Esophagus squamous epithelium (tissue), 5 donors: ENCODE results near the gene PAK2. TPM values are rescaled to one million over a fixed set of nuclear protein-coding genes. Genes with fewer than 3 reads are reported as not detected.

ENCODE experiments used
- DNase-seq: peaks from one replicate; lab custom pipeline; 2025; lab: John Stamatoyannopoulos, UW
- H3K27ac ChIP-seq, 4 donors: fragments of 200-600 bp; sonication (generic); one replicate each; pipeline ENCODE4 v1.5.1; 2016 to 2019; ENCODE audit warnings: mild to moderate bottlenecking in 1 of 4
- H3K27me3 ChIP-seq, 4 donors: fragments of 200-600 bp; sonication (generic); 1 replicate in 3 of 4; 2 replicates in 1 of 4; pipeline versions ENCODE4 v1.5.1 to v1.6.0; 2017 to 2021; ENCODE audit warnings: antibody characterized with exemption in 1 of 4
- H3K36me3 ChIP-seq, 3 donors: fragments of 200-600 bp; sonication (generic); one replicate each; pipeline ENCODE4 v1.5.1; 2016 to 2019
- H3K4me1 ChIP-seq, 3 donors: fragments of 200-600 bp; sonication (generic); one replicate each; pipeline ENCODE4 v1.5.1; 2017 to 2019
- H3K4me3 ChIP-seq, 4 donors: fragments of 200-600 bp; sonication (generic); 1 replicate in 3 of 4; 2 replicates in 1 of 4; pipeline ENCODE4 v1.5.1; 2016 to 2019; ENCODE audit warnings: mild to moderate bottlenecking in 2 of 4, moderate library complexity in 1 of 4
- H3K9me3 ChIP-seq, 3 donors: fragments of 200-600 bp; sonication (generic); one replicate each; pipeline ENCODE4 v1.5.1; 2016 to 2019
- POLR2A ChIP-seq, 4 donors: fragments of 450-650 bp; IDR thresholded peaks; one replicate each; pipeline ENCODE4 v1.6.1; 2017; ENCODE audit warnings: antibody characterized with exemption in 4 of 4, mild to moderate bottlenecking in 4 of 4, moderate library complexity in 3 of 4
- WGBS, 2 donors: methylation state at CpG; one replicate each; pipeline ENCODE4 v1.1.5; 2018; 5-methylcytosine and 5-hydroxymethylcytosine counted together
- intact Hi-C: fragments of 100-400 bp; cut with DNase I; formaldehyde crosslinking; loops from one replicate; pipeline ENCODE4 v1.15.0; 2022
- total RNA-seq, 4 donors: library from RNA; depleted of rRNA; stranded (reverse); fragments of >200 nt; gene quantifications; one replicate each; pipeline ENCODE4 v1.1.0, GENCODE V29; 2016
- TF ChIP-seq, protein P1 (sequence below), 6 experiments: fragments of 450-650 bp in 4 of 6; fragments of 200-600 bp in 2 of 6; sonication (generic) in 2 of 6; IDR thresholded peaks; one replicate each; pipeline ENCODE4 v1.5.1; 2016 to 2019; ENCODE audit warnings: antibody characterized with exemption in 6 of 6, mild to moderate bottlenecking in 4 of 6, moderate library complexity in 4 of 6
- donor health status: DM: yes; HTN: yes; CAD: no.

The PAK2 gene
- total RNA-seq, 4 donors from 2014 or later: 24.6 to 42.9 (median 38.8) TPM

DNA sequence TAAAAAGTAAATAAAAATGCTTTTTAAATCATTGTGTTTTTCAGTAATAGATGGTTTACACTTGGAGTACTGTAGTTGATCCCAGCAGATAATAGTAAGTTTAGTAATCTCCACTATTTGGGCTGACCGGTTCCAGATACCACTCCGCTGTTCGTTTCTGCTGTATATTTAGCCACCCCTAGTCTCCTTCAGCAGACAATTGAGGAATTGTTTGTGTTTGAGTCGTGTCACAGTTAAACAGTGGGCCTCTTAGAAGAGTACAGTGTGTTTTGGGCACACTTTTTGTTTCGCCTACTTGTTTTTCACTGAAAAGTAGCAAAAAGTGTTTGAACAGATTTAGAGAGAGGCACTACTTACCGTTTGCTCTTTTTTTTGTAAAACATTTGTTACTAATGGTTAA is 33.2 kb downstream of the PAK2 start:
- Histone ChIP-seq H3K36me3 (peaks cover 0 to 10% (median 0%) of the 10 kb centered on the region in 3 donors), H3K4me3 (no peak overlapping the region), H3K4me1 (peaks cover 0 to 50% (median 5%) of the 10 kb centered on the region in 3 donors), H3K27me3 (no peaks in the 10 kb centered on the region), H3K9me3 (no peaks in the 10 kb centered on the region), H3K27ac (no peak overlapping the region)
- DNase-seq: no peak
- intact Hi-C loops: no loop called here
- TF ChIP-seq, protein P1, sequence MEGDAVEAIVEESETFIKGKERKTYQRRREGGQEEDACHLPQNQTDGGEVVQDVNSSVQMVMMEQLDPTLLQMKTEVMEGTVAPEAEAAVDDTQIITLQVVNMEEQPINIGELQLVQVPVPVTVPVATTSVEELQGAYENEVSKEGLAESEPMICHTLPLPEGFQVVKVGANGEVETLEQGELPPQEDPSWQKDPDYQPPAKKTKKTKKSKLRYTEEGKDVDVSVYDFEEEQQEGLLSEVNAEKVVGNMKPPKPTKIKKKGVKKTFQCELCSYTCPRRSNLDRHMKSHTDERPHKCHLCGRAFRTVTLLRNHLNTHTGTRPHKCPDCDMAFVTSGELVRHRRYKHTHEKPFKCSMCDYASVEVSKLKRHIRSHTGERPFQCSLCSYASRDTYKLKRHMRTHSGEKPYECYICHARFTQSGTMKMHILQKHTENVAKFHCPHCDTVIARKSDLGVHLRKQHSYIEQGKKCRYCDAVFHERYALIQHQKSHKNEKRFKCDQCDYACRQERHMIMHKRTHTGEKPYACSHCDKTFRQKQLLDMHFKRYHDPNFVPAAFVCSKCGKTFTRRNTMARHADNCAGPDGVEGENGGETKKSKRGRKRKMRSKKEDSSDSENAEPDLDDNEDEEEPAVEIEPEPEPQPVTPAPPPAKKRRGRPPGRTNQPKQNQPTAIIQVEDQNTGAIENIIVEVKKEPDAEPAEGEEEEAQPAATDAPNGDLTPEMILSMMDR (IDR thresholded peaks at IDR 0.05): no peak
- no peak for TF ChIP-seq POLR2A (IDR thresholded peaks at IDR 0.05)
- WGBS, 2 donors: 72 to 82% methylated on average over 6 of the region's 6 CpGs

DNA sequence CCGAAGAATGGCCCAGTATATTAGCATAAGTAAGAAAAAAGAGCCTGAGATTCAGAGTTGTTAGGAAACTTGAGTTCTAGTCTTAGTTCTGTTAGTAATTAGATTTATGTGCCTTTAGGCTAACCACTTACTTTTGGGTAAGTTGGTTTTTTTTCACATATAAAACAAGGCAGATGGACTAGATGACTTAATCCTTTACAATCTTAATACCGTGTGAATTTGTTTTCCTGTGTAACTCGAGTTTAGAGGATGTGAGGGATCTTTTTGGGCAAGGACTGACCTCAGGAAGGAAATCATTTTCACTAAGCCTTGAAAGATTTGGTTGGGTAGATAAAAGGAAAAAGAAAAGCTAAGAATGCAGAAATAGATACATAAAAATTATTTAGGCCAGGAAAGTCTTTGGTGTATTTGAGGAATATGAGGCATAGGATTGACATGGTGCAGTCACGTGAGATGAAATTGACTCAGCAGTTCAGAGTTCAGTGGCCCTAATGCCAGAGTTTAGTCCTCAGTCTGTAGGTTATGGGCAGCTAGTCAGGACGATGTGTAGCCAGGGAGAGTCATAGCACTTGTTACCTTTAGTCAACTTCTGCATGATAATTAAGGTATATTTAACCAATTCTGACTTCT is 34.6 kb downstream of the PAK2 start:
- H3K4me1 ChIP-seq: peaks cover 6 to 56% (median 10%) of the 10 kb centered on the region in 3 donors

DNA sequence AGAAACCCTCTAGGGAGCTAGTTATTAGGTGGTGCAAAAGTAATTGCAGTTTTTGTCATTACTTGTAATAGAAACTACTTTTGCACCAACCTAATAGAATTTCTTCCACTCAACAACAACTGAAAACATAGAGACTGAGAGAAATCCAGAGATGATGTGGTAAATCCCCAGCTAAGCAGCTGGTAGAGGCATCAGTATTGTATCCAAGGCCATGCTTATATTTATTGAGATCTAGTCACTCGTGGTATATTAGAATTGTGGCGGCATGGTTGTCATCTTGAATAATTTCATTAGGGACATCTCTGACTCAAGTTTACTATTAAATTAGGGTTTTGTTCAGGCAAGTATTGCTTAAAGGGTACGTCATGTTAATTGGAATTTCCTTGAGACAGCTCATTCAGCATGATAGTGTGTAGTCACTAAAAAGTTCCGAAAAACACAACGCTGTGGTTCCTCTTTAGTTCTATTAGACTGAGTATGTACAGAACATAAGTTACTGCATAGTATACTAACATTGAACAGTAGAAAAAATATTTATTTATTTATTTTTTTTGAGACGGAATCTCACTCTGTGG is 35.3 kb downstream of the PAK2 start:
- H3K27me3 ChIP-seq: no peaks in the 10 kb centered on the region
- intact Hi-C loops: no loop called here
- no peak for TF ChIP-seq POLR2A (IDR thresholded peaks at IDR 0.05)
- TF ChIP-seq, protein P1 (IDR thresholded peaks at IDR 0.05): no peak
- H3K4me1 ChIP-seq: peaks cover 6 to 60% (median 10%) of the 10 kb centered on the region in 3 donors
- no peaks in the 10 kb centered on the region for H3K9me3 ChIP-seq
- no peak overlapping the region for H3K4me3 ChIP-seq
- WGBS, 2 donors: 51 to 59% methylated on average over 6 of the region's 6 CpGs
- no peak for DNase-seq
- no peak overlapping the region for H3K27ac ChIP-seq
- peaks cover 0 to 6% (median 0%) of the 10 kb centered on the region in 3 donors for H3K36me3 ChIP-seq

More for the DNA sequence above, 34.6 kb downstream of the PAK2 start:
- Histone ChIP-seq H3K9me3 (no peaks in the 10 kb centered on the region), H3K36me3 (peaks cover 0 to 1% (median 0%) of the 10 kb centered on the region in 3 donors), H3K4me3 (no peak overlapping the region), H3K27ac (no peak overlapping the region), H3K27me3 (no peaks in the 10 kb centered on the region)
- TF ChIP-seq, protein P1 (IDR thresholded peaks at IDR 0.05): no peak
- TF ChIP-seq POLR2A (IDR thresholded peaks at IDR 0.05): no peak
- 43 to 62% methylated on average over 5 of the region's 5 CpGs for WGBS, 2 donors
- intact Hi-C loops: no loop called here
- DNase-seq: no peak

DNA sequence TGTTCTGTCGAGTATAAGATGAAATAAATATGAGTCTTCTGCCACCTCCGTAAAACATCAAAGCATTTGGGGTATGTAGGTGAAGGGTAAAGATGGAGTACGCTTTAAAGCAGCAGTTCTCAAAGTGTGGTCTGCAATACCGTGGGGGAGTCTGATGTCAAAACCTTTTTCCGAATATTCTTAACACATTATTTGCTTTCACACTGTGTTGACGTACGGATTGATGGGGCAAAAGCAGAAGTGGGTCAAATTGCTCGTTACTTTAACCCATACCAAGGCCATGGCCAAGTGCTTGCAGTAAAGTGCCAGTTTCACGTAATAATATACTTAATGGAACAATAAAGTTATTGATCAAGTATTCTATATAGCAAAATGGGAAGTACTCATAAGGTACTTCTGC is 36.3 kb downstream of the PAK2 start:
- Histone ChIP-seq H3K36me3 (peaks cover 0 to 16% (median 0%) of the 10 kb centered on the region in 3 donors), H3K27me3 (no peaks in the 10 kb centered on the region), H3K9me3 (no peaks in the 10 kb centered on the region), H3K4me3 (no peak overlapping the region), H3K4me1 (peaks cover 6 to 60% (median 10%) of the 10 kb centered on the region in 3 donors), H3K27ac (no peak overlapping the region)
- WGBS, 2 donors: 83 to 90% methylated on average over 9 of the region's 9 CpGs
- intact Hi-C loops: no loop called here
- TF ChIP-seq, protein P1 (IDR thresholded peaks at IDR 0.05): no peak
- TF ChIP-seq POLR2A (IDR thresholded peaks at IDR 0.05): no peak
- DNase-seq: no peak

DNA sequence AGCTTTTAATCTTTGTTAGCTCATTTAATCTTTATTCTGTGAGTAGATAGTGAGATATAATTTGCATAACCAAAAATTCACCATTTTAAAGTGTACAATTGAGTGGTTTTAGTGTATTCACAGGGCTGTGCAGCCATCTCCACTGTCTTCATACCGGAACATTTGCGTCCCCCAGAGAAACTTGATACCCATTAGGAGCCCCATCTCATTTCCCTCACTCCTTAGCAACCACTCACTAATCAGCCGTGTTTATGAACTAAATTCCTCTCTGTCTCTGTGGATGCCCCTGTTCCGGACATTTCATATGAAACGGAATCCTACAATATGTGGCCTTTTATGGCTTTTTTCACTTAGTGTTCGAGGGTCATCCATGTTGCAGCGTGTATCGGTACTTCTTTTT is 38.2 kb downstream of the PAK2 start:
- DNase-seq: no peak
- intact Hi-C loops: no loop called here

More for the DNA sequence above, 38.2 kb downstream of the PAK2 start:
- Histone ChIP-seq H3K4me3 (no peak overlapping the region), H3K9me3 (no peaks in the 10 kb centered on the region), H3K27ac (no peak overlapping the region), H3K36me3 (peaks cover 0 to 21% (median 0%) of the 10 kb centered on the region in 3 donors), H3K27me3 (no peaks in the 10 kb centered on the region), H3K4me1 (peaks cover 6 to 48% (median 10%) of the 10 kb centered on the region in 3 donors)
- WGBS, 2 donors: 83 to 89% methylated on average over 8 of the region's 8 CpGs
- TF ChIP-seq, protein P1 (IDR thresholded peaks at IDR 0.05): no peak
- TF ChIP-seq POLR2A (IDR thresholded peaks at IDR 0.05): no peak
